GM21447 (cell line): ENCODE measurements around the gene LCN12.

ENCODE experiments used
- ATAC-seq: cut with Tn5 transposase; IDR thresholded peaks from one replicate; pipeline ENCODE4 v1.9.1; 2021; ENCODE audit not compliant: unreplicated experiment

The LCN12 gene

GRCh38 chr9:136944519-136945332, 7.3 kb upstream of the LCN12 start, which contains the start of the genes C8G and FBXW5:
Gene C8G, plus strand, starts transcription at chr9:136945243. Its CDS starts 78 bp downstream, at chr9:136945321.
Gene FBXW5, minus strand, starts transcription at chr9:136944738. Its CDS starts 655 bp downstream, at chr9:136944083.
- ATAC-seq: peak; percentile 67

GRCh38 chr9:136945333-136946227, 6.5 kb upstream of the LCN12 start:
- ATAC-seq: no peak

- no peak for ATAC-seq
Observed at GRCh38 chr9:136946228-136947027, 5.6 kb upstream of the LCN12 start.

GRCh38 chr9:136947028-136947891, 4.8 kb upstream of the LCN12 start:
- ATAC-seq: no peak

GRCh38 chr9:136947955-136948510, 4.0 kb upstream of the LCN12 start:
- ATAC-seq: no peak

GRCh38 chr9:136949239-136949816, 2.7 kb upstream of the LCN12 start:
- ATAC-seq: no peak

GRCh38 chr9:136949817-136950655, 2.0 kb upstream of the LCN12 start:
- peak; percentile 76 for ATAC-seq

- no peak for ATAC-seq
Observed at GRCh38 chr9:136950656-136951276, 1.3 kb upstream of the LCN12 start.

- no peak for ATAC-seq
Observed at GRCh38 chr9:136952321-136952850, 313 bp downstream of the LCN12 start.

GRCh38 chr9:136952876-136953770, 1.1 kb downstream of the LCN12 start:
- no peak for ATAC-seq

- no peak for ATAC-seq
Observed at GRCh38 chr9:136953771-136954269, 1.7 kb downstream of the LCN12 start.

- ATAC-seq: no peak
Observed at GRCh38 chr9:136954270-136955083, 2.4 kb downstream of the LCN12 start.

GRCh38 chr9:136955202-136955942, 3.3 kb downstream of the LCN12 start:
- no peak for ATAC-seq

GRCh38 chr9:136955943-136956335, 3.9 kb downstream of the LCN12 start:
- ATAC-seq: no peak

GRCh38 chr9:136956604-136957003, 4.5 kb downstream of the LCN12 start:
- no peak for ATAC-seq
